ENCODE results near the gene OIT3. TPM values are rescaled to one million over a fixed set of nuclear protein-coding genes. Genes with fewer than 3 reads are reported as not detected.
A peak's percentile ranks its signal among the peaks of the same experiment; 100 is the strongest.

The OIT3 gene
- total and polyA plus RNA-seq, 2 of the 8 experiments (the other 6 are each of a cell fraction or from before 2014, with no cell fraction given) = not detected

GRCh38 chr10:72899545-72899944 is 6.0 kb downstream of the OIT3 start:
- no peak overlapping the region for H3K9ac ChIP-seq (replicated peaks in 1 of 4; ENCODE audit: extremely low read depth in 1 of 4, low read depth in 3 of 4, low read length in 3 of 4)
- DNase-seq (ENCODE audit: low read depth in 1 of 2, low spot score in 2 of 2) = no peak
- WGBS, 2 experiments (ENCODE audit: extremely low coverage in 1 of 2, insufficient coverage in 1 of 2, insufficient read length in 1 of 2, insufficient replicate concordance in 2 of 2, low coverage in 1 of 2, low lambda C conversion rate in 2 of 2, missing lambda C conversion rate in 1 of 2) = 100% methylated on average over 1 of the region's 1 CpG; no CpG with 5 or more reads in 1 of the 2 experiments
- H2BK12ac ChIP-seq (ENCODE audit: low read depth, low read length) = no peak overlapping the region
- CTCF ChIA-PET (ENCODE audit: partially characterized antibody) = interaction anchor here (0.6 kb wide), 1 partner anchor 130 kb away, joined by 3 read pairs; no protein-coding TSS in a partner anchor
- no peak overlapping the region for H3K27ac ChIP-seq (ENCODE audit: low read depth, low read length)
- no peak overlapping the region for H4K91ac ChIP-seq (replicated peaks; ENCODE audit: insufficient read length, low read length)
- H3K23ac ChIP-seq (ENCODE audit: insufficient read length) = no peak overlapping the region
- H3K27me3 ChIP-seq (replicated peaks in 1 of 4; ENCODE audit: control insufficient read depth in 3 of 4, extremely low read depth in 1 of 4, insufficient read depth in 3 of 4, low read length in 3 of 4) = no peaks in the 10 kb centered on the region
- POLR2A ChIA-PET (ENCODE audit: partially characterized antibody) = interaction anchor here (0.8 kb wide), 1 partner anchor 9 kb away, joined by 5 read pairs; no protein-coding TSS in a partner anchor
- peak; percentile 7 for FAIRE-seq
- no peak overlapping the region for H3K4me3 ChIP-seq (ENCODE audit: extremely low read depth in 1 of 4, insufficient read depth in 2 of 4, low read depth in 3 of 4, low read length in 4 of 4)
- H3K36me3 ChIP-seq (ENCODE audit: control insufficient read depth in 2 of 4, insufficient read depth in 4 of 4, low read length in 3 of 4) = no peaks in the 10 kb centered on the region
- H2BK120ac ChIP-seq (replicated peaks; ENCODE audit: low read depth, low read length) = no peak overlapping the region
- no peak overlapping the region for H3K4me2 ChIP-seq (ENCODE audit: insufficient read depth in 1 of 2, low read depth in 2 of 2, low read length in 2 of 2)
- no peak overlapping the region for H2BK20ac ChIP-seq (ENCODE audit: low read length)
- H3K4ac ChIP-seq (replicated peaks; ENCODE audit: insufficient read length, low read depth, low read length) = no peak overlapping the region
- H3K4me1 ChIP-seq (replicated peaks in 1 of 4; ENCODE audit: control insufficient read depth in 3 of 4, insufficient read depth in 4 of 4, low read length in 3 of 4) = peaks cover 0 to 3% (median 0%) of the 10 kb centered on the region in 4 experiments; a peak in 2 of 7 replicates
- no peaks in the 10 kb centered on the region for H3K79me2 ChIP-seq (ENCODE audit: control insufficient read depth in 1 of 2, insufficient read depth in 2 of 2, low read length in 2 of 2)
- no peaks in the 10 kb centered on the region for H3K23me2 ChIP-seq (ENCODE audit: low read depth, low read length)
- no peak overlapping the region for H3K14ac ChIP-seq (ENCODE audit: insufficient read length)
- H4K8ac ChIP-seq (ENCODE audit: extremely low read depth, insufficient read depth, low read length) = no peak overlapping the region
- TF ChIP-seq POU5F1 (IDR thresholded peaks at IDR 0.05; ENCODE audit: low read depth, low read length) (no peak), RNF2 (IDR thresholded peaks at IDR 0.05; ENCODE audit: borderline replicate concordance, low read depth, low read length, missing control alignments, poor library complexity, severe bottlenecking) (no peak), GTF2F1 (IDR thresholded peaks at IDR 0.05; ENCODE audit: borderline replicate concordance, low read depth, low read length) (no peak), USF2 (IDR thresholded peaks at IDR 0.05; ENCODE audit: low read length) (no peak), E2F6 (IDR thresholded peaks at IDR 0.05) (no peak), YY1 (IDR thresholded peaks at IDR 0.05; ENCODE audit: low read depth, low read length) (no peak), RBBP5 (IDR thresholded peaks at IDR 0.05; ENCODE audit: borderline replicate concordance, low read depth, low read length) (no peak), CTCF (IDR thresholded peaks at IDR 0.05; ENCODE audit: control extremely low read depth in 1 of 3, insufficient read depth in 1 of 3, low read depth in 1 of 3, low read length in 3 of 3) (no peak), JUN (IDR thresholded peaks at IDR 0.05; ENCODE audit: low read depth, low read length) (no peak)
- no peaks in the 10 kb centered on the region for H3K79me1 ChIP-seq (ENCODE audit: low read depth, low read length)
- no peak overlapping the region for H3K56ac ChIP-seq (replicated peaks; ENCODE audit: insufficient read length, low read depth, low read length)
- no peaks in the 10 kb centered on the region for H4K20me1 ChIP-seq (replicated peaks in 1 of 2; ENCODE audit: control insufficient read depth in 1 of 2, insufficient read depth in 2 of 2, low read length in 2 of 2)
- H3K9me3 ChIP-seq (ENCODE audit: insufficient read depth in 2 of 2, low read depth in 1 of 2, low read length in 1 of 2) = peaks cover 2 to 7% of the 10 kb centered on the region in 2 experiments; a peak in 1 of 4 replicates
- H3K18ac ChIP-seq (ENCODE audit: extremely low read depth, low read length) = no peak overlapping the region
- no peak overlapping the region for H2BK15ac ChIP-seq (ENCODE audit: low read length)
- H2AFZ ChIP-seq (ENCODE audit: low read length) = no peak overlapping the region
- no peak overlapping the region for H2BK5ac ChIP-seq (ENCODE audit: low read depth, low read length)
- H4K5ac ChIP-seq (ENCODE audit: insufficient read length, low read depth, low read length) = no peak overlapping the region
- H2AK5ac ChIP-seq (ENCODE audit: low read depth, low read length) = no peak overlapping the region

Data from H1 (cell line).